Measurements from ENCODE around the gene ANO1. TPM values are rescaled to one million over a fixed set of nuclear protein-coding genes. Genes with fewer than 3 reads are reported as not detected.

Gene ANO1
- total RNA-seq, 1 donor from 2014 or later: 3.8 TPM

- no peak for DNase-seq (ENCODE audit: low spot score)
- no peaks in the 10 kb centered on the region for H3K4me1 Mint-ChIP-seq (ENCODE audit: unreplicated experiment)
- H3K36me3 Mint-ChIP-seq (ENCODE audit: low read depth, unreplicated experiment): no peaks in the 10 kb centered on the region
- no peak overlapping the region for H3K27ac Mint-ChIP-seq (ENCODE audit: unreplicated experiment)
- peaks cover 5% of the 10 kb centered on the region for H3K27me3 Mint-ChIP-seq (ENCODE audit: unreplicated experiment)
- TF ChIP-seq CTCF (IDR thresholded peaks at IDR 0.05; ENCODE audit: unreplicated experiment): no peak
- no peaks in the 10 kb centered on the region for H3K9me3 Mint-ChIP-seq (ENCODE audit: unreplicated experiment)
- no peak overlapping the region for H3K4me3 Mint-ChIP-seq (ENCODE audit: unreplicated experiment)
These were observed 69.6 kb downstream of the ANO1 start for GRCh38 chr11:70147668-70148067.

GRCh38 chr11:70151671-70152070 lies 73.6 kb downstream of the ANO1 start:
- Mint-ChIP-seq H3K9me3 (ENCODE audit: unreplicated experiment) (no peaks in the 10 kb centered on the region), H3K4me3 (ENCODE audit: unreplicated experiment) (no peak overlapping the region), H3K27me3 (ENCODE audit: unreplicated experiment) (peaks cover 4% of the 10 kb centered on the region), H3K27ac (ENCODE audit: unreplicated experiment) (no peak overlapping the region), H3K36me3 (ENCODE audit: low read depth, unreplicated experiment) (no peaks in the 10 kb centered on the region), H3K4me1 (ENCODE audit: unreplicated experiment) (no peaks in the 10 kb centered on the region)
- DNase-seq (ENCODE audit: low spot score): no peak
- TF ChIP-seq CTCF (IDR thresholded peaks at IDR 0.05; ENCODE audit: unreplicated experiment): no peak

- Mint-ChIP-seq H3K4me3 (ENCODE audit: unreplicated experiment) (no peak overlapping the region), H3K27me3 (ENCODE audit: unreplicated experiment) (peaks cover 5% of the 10 kb centered on the region), H3K27ac (ENCODE audit: unreplicated experiment) (no peak overlapping the region), H3K9me3 (ENCODE audit: unreplicated experiment) (no peaks in the 10 kb centered on the region), H3K4me1 (ENCODE audit: unreplicated experiment) (no peaks in the 10 kb centered on the region), H3K36me3 (ENCODE audit: low read depth, unreplicated experiment) (no peaks in the 10 kb centered on the region)
- no peak for TF ChIP-seq CTCF (IDR thresholded peaks at IDR 0.05; ENCODE audit: unreplicated experiment)
- DNase-seq (ENCODE audit: low spot score): no peak
These were observed 75.1 kb downstream of the ANO1 start for GRCh38 chr11:70153133-70153727.

- H3K9me3 Mint-ChIP-seq (ENCODE audit: unreplicated experiment): no peaks in the 10 kb centered on the region
- H3K4me3 Mint-ChIP-seq (ENCODE audit: unreplicated experiment): no peak overlapping the region
- H3K27ac Mint-ChIP-seq (ENCODE audit: unreplicated experiment): no peak overlapping the region
- no peak for DNase-seq (ENCODE audit: low spot score)
- peaks cover 7% of the 10 kb centered on the region for H3K27me3 Mint-ChIP-seq (ENCODE audit: unreplicated experiment)
- H3K4me1 Mint-ChIP-seq (ENCODE audit: unreplicated experiment): no peaks in the 10 kb centered on the region
- H3K36me3 Mint-ChIP-seq (ENCODE audit: low read depth, unreplicated experiment): no peaks in the 10 kb centered on the region
- no peak for TF ChIP-seq CTCF (IDR thresholded peaks at IDR 0.05; ENCODE audit: unreplicated experiment)
These were observed 77.3 kb downstream of the ANO1 start for GRCh38 chr11:70155386-70155785.

GRCh38 chr11:70156291-70157037 lies 78.3 kb downstream of the ANO1 start:
- no peak for TF ChIP-seq CTCF (IDR thresholded peaks at IDR 0.05; ENCODE audit: unreplicated experiment)
- Mint-ChIP-seq H3K9me3 (ENCODE audit: unreplicated experiment) (no peaks in the 10 kb centered on the region), H3K27ac (ENCODE audit: unreplicated experiment) (no peak overlapping the region), H3K36me3 (ENCODE audit: low read depth, unreplicated experiment) (no peaks in the 10 kb centered on the region), H3K4me1 (ENCODE audit: unreplicated experiment) (no peaks in the 10 kb centered on the region), H3K4me3 (ENCODE audit: unreplicated experiment) (no peak overlapping the region), H3K27me3 (ENCODE audit: unreplicated experiment) (peaks cover 4% of the 10 kb centered on the region)
- no peak for DNase-seq (ENCODE audit: low spot score)

Measured in endothelial cell (in vitro differentiated cells).